ENCODE data around the gene PLXNA2.

Gene PLXNA2

GRCh38 chr1:208243967-208244916 lies at the start of gene PLXNA2:
Gene PLXNA2 (minus strand): TSS chr1:208244384. CDS start chr1:208217922, 26,462 bp downstream.
- Histone ChIP-seq H3K27ac (ENCODE audit: low read depth, low read length) (peak within 1 kb of the TSS; percentile 80), H3K9ac (ENCODE audit: low read length in 5 of 5) (peak within 1 kb of the TSS; percentile 28 to 84 (median 82)), H3K4me1 (ENCODE audit: control insufficient read depth in 5 of 5, insufficient read depth in 5 of 5, low read length in 5 of 5) (peaks cover 4 to 57% (median 37%) of the 10 kb centered on the region in 5 donors), H3K4me3 (ENCODE audit: low read depth in 1 of 5, low read length in 5 of 5) (peak within 1 kb of the TSS; percentile 76 to 88 (median 85)), H3K9me3 (ENCODE audit: control insufficient read depth in 5 of 5, low read length in 5 of 5) (no peaks in the 10 kb centered on the region), H3K36me3 (ENCODE audit: control insufficient read depth in 5 of 5, insufficient read depth in 5 of 5, low read length in 5 of 5) (peaks cover 0 to 2% (median 0%) of the 10 kb centered on the region in 5 donors), H3K27me3 (ENCODE audit: control insufficient read depth in 5 of 5, insufficient read depth in 4 of 5, low read length in 5 of 5) (peaks cover 0 to under 1% (median 0%) of the 10 kb centered on the region in 5 donors)

GRCh38 chr1:208292908-208293307 lies 48.7 kb upstream of the PLXNA2 start:
- peaks cover 0 to 22% (median 11%) of the 10 kb centered on the region in 5 donors for H3K4me1 ChIP-seq (ENCODE audit: control insufficient read depth in 5 of 5, insufficient read depth in 5 of 5, low read length in 5 of 5)
- H3K9me3 ChIP-seq (ENCODE audit: control insufficient read depth in 5 of 5, low read length in 5 of 5) = no peaks in the 10 kb centered on the region
- H3K27ac ChIP-seq (ENCODE audit: low read depth, low read length) = no peak overlapping the region
- H3K4me3 ChIP-seq (ENCODE audit: low read depth in 1 of 5, low read length in 5 of 5) = no peak overlapping the region
- no peaks in the 10 kb centered on the region for H3K27me3 ChIP-seq (ENCODE audit: control insufficient read depth in 5 of 5, insufficient read depth in 4 of 5, low read length in 5 of 5)
- no peak overlapping the region for H3K9ac ChIP-seq (ENCODE audit: low read length in 5 of 5)
- no peaks in the 10 kb centered on the region for H3K36me3 ChIP-seq (ENCODE audit: control insufficient read depth in 5 of 5, insufficient read depth in 5 of 5, low read length in 5 of 5)

GRCh38 chr1:208291923-208292711 lies 47.9 kb upstream of the PLXNA2 start:
- Histone ChIP-seq H3K4me1 (ENCODE audit: control insufficient read depth in 5 of 5, insufficient read depth in 5 of 5, low read length in 5 of 5) (peaks cover 0 to 22% (median 11%) of the 10 kb centered on the region in 5 donors), H3K9ac (ENCODE audit: low read length in 5 of 5) (peak overlapping the region in 1 of 5 donors; percentile 21), H3K36me3 (ENCODE audit: control insufficient read depth in 5 of 5, insufficient read depth in 5 of 5, low read length in 5 of 5) (no peaks in the 10 kb centered on the region), H3K27me3 (ENCODE audit: control insufficient read depth in 5 of 5, insufficient read depth in 4 of 5, low read length in 5 of 5) (no peaks in the 10 kb centered on the region), H3K9me3 (ENCODE audit: control insufficient read depth in 5 of 5, low read length in 5 of 5) (no peaks in the 10 kb centered on the region), H3K27ac (ENCODE audit: low read depth, low read length) (no peak overlapping the region), H3K4me3 (ENCODE audit: low read depth in 1 of 5, low read length in 5 of 5) (no peak overlapping the region)

GRCh38 chr1:208291129-208291528 lies 46.9 kb upstream of the PLXNA2 start:
- no peaks in the 10 kb centered on the region for H3K36me3 ChIP-seq (ENCODE audit: control insufficient read depth in 5 of 5, insufficient read depth in 5 of 5, low read length in 5 of 5)

GRCh38 chr1:208289716-208290115 lies 45.5 kb upstream of the PLXNA2 start:
- no peak overlapping the region for H3K9ac ChIP-seq (ENCODE audit: low read length in 5 of 5)
- H3K9me3 ChIP-seq (ENCODE audit: control insufficient read depth in 5 of 5, low read length in 5 of 5) = no peaks in the 10 kb centered on the region
- H3K27ac ChIP-seq (ENCODE audit: low read depth, low read length) = no peak overlapping the region
- H3K27me3 ChIP-seq (ENCODE audit: control insufficient read depth in 5 of 5, insufficient read depth in 4 of 5, low read length in 5 of 5) = no peaks in the 10 kb centered on the region
- H3K4me3 ChIP-seq (ENCODE audit: low read depth in 1 of 5, low read length in 5 of 5) = no peak overlapping the region
- peaks cover 0 to 22% (median 11%) of the 10 kb centered on the region in 5 donors for H3K4me1 ChIP-seq (ENCODE audit: control insufficient read depth in 5 of 5, insufficient read depth in 5 of 5, low read length in 5 of 5)
- no peaks in the 10 kb centered on the region for H3K36me3 ChIP-seq (ENCODE audit: control insufficient read depth in 5 of 5, insufficient read depth in 5 of 5, low read length in 5 of 5)

More at GRCh38 chr1:208291129-208291528, 46.9 kb upstream of the PLXNA2 start:
- peaks cover 0 to 22% (median 11%) of the 10 kb centered on the region in 5 donors for H3K4me1 ChIP-seq (ENCODE audit: control insufficient read depth in 5 of 5, insufficient read depth in 5 of 5, low read length in 5 of 5)
- no peak overlapping the region for H3K27ac ChIP-seq (ENCODE audit: low read depth, low read length)
- H3K4me3 ChIP-seq (ENCODE audit: low read depth in 1 of 5, low read length in 5 of 5) = no peak overlapping the region
- H3K9ac ChIP-seq (ENCODE audit: low read length in 5 of 5) = no peak overlapping the region
- H3K9me3 ChIP-seq (ENCODE audit: control insufficient read depth in 5 of 5, low read length in 5 of 5) = no peaks in the 10 kb centered on the region
- no peaks in the 10 kb centered on the region for H3K27me3 ChIP-seq (ENCODE audit: control insufficient read depth in 5 of 5, insufficient read depth in 4 of 5, low read length in 5 of 5)

GRCh38 chr1:208288495-208288894 lies 44.3 kb upstream of the PLXNA2 start:
- no peak overlapping the region for H3K9ac ChIP-seq (ENCODE audit: low read length in 5 of 5)
- H3K36me3 ChIP-seq (ENCODE audit: control insufficient read depth in 5 of 5, insufficient read depth in 5 of 5, low read length in 5 of 5) = no peaks in the 10 kb centered on the region
- no peak overlapping the region for H3K4me3 ChIP-seq (ENCODE audit: low read depth in 1 of 5, low read length in 5 of 5)
- no peaks in the 10 kb centered on the region for H3K9me3 ChIP-seq (ENCODE audit: control insufficient read depth in 5 of 5, low read length in 5 of 5)
- H3K27ac ChIP-seq (ENCODE audit: low read depth, low read length) = no peak overlapping the region
- H3K27me3 ChIP-seq (ENCODE audit: control insufficient read depth in 5 of 5, insufficient read depth in 4 of 5, low read length in 5 of 5) = no peaks in the 10 kb centered on the region
- peaks cover 0 to 15% (median 6%) of the 10 kb centered on the region in 5 donors for H3K4me1 ChIP-seq (ENCODE audit: control insufficient read depth in 5 of 5, insufficient read depth in 5 of 5, low read length in 5 of 5)

GRCh38 chr1:208280681-208281450 lies 36.7 kb upstream of the PLXNA2 start:
- H3K4me3 ChIP-seq (ENCODE audit: low read depth in 1 of 5, low read length in 5 of 5) = no peak overlapping the region
- H3K27me3 ChIP-seq (ENCODE audit: control insufficient read depth in 5 of 5, insufficient read depth in 4 of 5, low read length in 5 of 5) = peaks cover 0 to 2% (median 0%) of the 10 kb centered on the region in 5 donors
- H3K27ac ChIP-seq (ENCODE audit: low read depth, low read length) = no peak overlapping the region
- H3K9ac ChIP-seq (ENCODE audit: low read length in 5 of 5) = no peak overlapping the region
- H3K9me3 ChIP-seq (ENCODE audit: control insufficient read depth in 5 of 5, low read length in 5 of 5) = no peaks in the 10 kb centered on the region
- no peaks in the 10 kb centered on the region for H3K36me3 ChIP-seq (ENCODE audit: control insufficient read depth in 5 of 5, insufficient read depth in 5 of 5, low read length in 5 of 5)
- H3K4me1 ChIP-seq (ENCODE audit: control insufficient read depth in 5 of 5, insufficient read depth in 5 of 5, low read length in 5 of 5) = peaks cover 0 to 31% (median 21%) of the 10 kb centered on the region in 5 donors

- H3K27me3 ChIP-seq (ENCODE audit: control insufficient read depth in 5 of 5, insufficient read depth in 4 of 5, low read length in 5 of 5) = peaks cover 0 to 2% (median 0%) of the 10 kb centered on the region in 5 donors
- H3K36me3 ChIP-seq (ENCODE audit: control insufficient read depth in 5 of 5, insufficient read depth in 5 of 5, low read length in 5 of 5) = no peaks in the 10 kb centered on the region
- no peak overlapping the region for H3K9ac ChIP-seq (ENCODE audit: low read length in 5 of 5)
- H3K27ac ChIP-seq (ENCODE audit: low read depth, low read length) = no peak overlapping the region
- H3K9me3 ChIP-seq (ENCODE audit: control insufficient read depth in 5 of 5, low read length in 5 of 5) = no peaks in the 10 kb centered on the region
- H3K4me3 ChIP-seq (ENCODE audit: low read depth in 1 of 5, low read length in 5 of 5) = no peak overlapping the region
- peaks cover 0 to 31% (median 21%) of the 10 kb centered on the region in 5 donors for H3K4me1 ChIP-seq (ENCODE audit: control insufficient read depth in 5 of 5, insufficient read depth in 5 of 5, low read length in 5 of 5)
Measured at GRCh38 chr1:208279826-208280588, 35.8 kb upstream of the PLXNA2 start.

GRCh38 chr1:208278638-208279037 lies 34.5 kb upstream of the PLXNA2 start:
- Histone ChIP-seq H3K9ac (ENCODE audit: low read length in 5 of 5) (no peak overlapping the region), H3K4me1 (ENCODE audit: control insufficient read depth in 5 of 5, insufficient read depth in 5 of 5, low read length in 5 of 5) (peaks cover 0 to 31% (median 21%) of the 10 kb centered on the region in 5 donors), H3K4me3 (ENCODE audit: low read depth in 1 of 5, low read length in 5 of 5) (no peak overlapping the region), H3K27ac (ENCODE audit: low read depth, low read length) (no peak overlapping the region), H3K36me3 (ENCODE audit: control insufficient read depth in 5 of 5, insufficient read depth in 5 of 5, low read length in 5 of 5) (no peaks in the 10 kb centered on the region), H3K27me3 (ENCODE audit: control insufficient read depth in 5 of 5, insufficient read depth in 4 of 5, low read length in 5 of 5) (peaks cover 0 to 2% (median 0%) of the 10 kb centered on the region in 5 donors), H3K9me3 (ENCODE audit: control insufficient read depth in 5 of 5, low read length in 5 of 5) (no peaks in the 10 kb centered on the region)

All from subcutaneous abdominal adipose tissue (tissue), 5 donors.